GM13976 (cell line): ENCODE measurements around the gene KAT6B.

Experiments
- DNase-seq: peaks from one replicate; pipeline ENCODE4 v3.0.0; 2012; ENCODE audit warnings: low spot score
- CTCF ChIP-seq: IDR thresholded peaks from 2 replicates; pipeline ENCODE4 v1.5.1; 2012; ENCODE audit warnings: borderline replicate concordance, mild to moderate bottlenecking; ENCODE audit not compliant: insufficient read depth; ENCODE audit errors: extremely low read depth, missing control alignments, control extremely low read depth
- in situ Hi-C: fragments of 300-500 bp; cut with MboI; formaldehyde crosslinking; loops from one replicate; pipeline ENCODE4 v1.12.0; 2022; ENCODE audit warnings: low sequenced_read_pairs, mixed read lengths, inconsistent platforms; ENCODE audit not compliant: unreplicated experiment

The KAT6B gene

DNA sequence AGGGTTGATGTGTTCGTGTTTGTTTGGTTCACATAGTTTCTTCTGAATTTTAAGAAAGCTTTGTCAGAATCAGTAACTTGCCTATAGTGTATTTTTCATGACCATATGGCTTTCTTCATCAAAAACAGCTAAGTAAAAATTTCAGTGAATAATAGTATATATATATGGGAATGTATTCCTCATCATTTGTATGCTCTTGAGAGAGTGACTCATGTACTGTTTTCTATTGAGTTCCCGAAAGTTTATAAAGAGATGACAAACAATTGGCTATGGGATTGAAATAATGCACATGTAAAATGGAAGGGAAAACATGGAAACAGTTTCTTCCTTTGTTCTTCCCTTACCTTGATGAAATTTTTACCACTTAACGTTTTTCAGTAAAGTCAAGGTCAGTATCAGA, 56.4 kb downstream of the KAT6B start:
- no peak for DNase-seq
- TF ChIP-seq CTCF = no peak
- in situ Hi-C loops = no loop called here

- no peak for TF ChIP-seq CTCF
- in situ Hi-C loops = no loop called here
- DNase-seq = no peak
Observed at GRCh38 chr10:74883428-74883827, 57.0 kb downstream of the KAT6B start.

DNA sequence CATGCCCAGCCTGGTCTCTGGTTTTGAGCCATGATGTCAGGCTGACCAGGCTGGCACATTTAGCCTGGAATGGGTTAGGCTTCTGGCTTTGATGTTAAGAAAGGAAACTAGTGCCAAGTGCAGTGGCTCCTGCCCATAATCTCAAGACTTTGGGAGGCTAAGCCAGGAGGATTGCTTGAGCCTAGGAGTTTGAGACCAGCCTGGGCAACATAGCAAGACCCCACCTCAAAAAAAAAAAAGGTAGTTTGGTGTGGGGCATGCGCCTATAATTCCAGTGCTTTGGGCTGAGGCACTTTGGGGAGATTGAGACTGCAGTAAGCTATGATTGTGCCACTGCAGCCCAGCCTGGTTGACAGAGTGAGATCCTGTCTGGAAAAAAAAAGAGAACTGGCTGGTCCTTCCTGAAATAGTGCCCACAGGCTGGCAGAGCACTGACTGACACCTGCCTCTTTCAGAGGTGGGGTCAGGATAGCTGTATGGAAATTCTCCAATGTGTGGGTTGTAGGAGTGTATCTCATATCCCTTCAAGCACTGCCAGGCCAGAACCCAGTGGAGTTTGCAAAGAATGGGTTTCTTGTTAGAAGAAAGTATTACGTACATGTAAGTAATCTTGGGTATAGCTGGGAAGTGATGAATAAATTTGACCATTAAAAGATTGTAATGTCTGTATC, 61.3 kb downstream of the KAT6B start:
- TF ChIP-seq CTCF = no peak
- no peak for DNase-seq
- in situ Hi-C loops = no loop called here

DNA sequence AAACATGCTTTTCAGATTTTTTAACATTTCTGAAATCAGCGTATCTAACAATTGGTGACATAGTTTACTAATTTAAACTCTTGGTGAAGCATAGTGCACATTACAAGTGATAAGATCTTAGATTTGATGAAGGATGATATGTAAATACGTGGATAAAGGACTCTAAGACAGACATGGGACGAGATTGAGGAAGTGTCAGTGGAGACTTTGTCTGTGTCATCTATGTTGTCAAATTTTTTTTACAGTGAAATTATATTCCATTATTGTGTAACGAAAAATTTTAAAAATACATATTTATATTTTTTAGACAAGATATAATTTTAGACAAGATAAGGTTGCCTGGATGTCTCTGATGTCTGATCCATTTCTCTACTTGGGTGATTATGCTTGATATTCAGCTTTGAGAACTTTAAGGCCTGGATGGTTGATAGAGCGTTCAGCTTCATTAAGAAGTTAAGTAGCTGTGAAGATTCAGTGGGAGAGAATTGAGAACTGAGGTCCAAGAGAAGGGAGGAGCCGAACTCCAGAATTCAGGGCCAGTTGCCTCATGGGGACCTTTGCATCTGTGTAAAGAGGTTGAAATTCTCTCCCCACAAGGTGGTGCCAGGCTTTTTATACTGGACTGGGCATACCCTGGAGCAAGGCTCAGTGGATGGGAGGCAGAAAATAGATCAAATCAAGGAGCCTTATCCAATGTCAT, 62.7 kb downstream of the KAT6B start:
- no peak for DNase-seq
- no peak for TF ChIP-seq CTCF
- in situ Hi-C loops = no loop called here

DNA sequence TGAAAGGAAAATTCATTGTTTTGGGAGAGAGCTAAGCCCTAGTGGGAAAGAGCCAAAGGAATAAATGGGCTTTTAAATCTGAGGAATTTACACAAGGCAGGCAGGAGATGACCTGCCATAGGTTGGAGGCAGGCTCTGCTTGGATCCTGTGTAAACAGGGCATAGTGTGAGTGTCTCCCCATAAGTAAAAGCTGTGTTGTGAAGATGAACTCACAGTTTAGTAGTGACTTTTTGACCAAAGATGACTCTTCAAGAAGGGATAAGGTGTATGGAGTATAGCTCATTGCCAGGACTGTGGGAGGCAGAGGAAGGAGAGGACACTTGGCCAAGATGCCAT, 63.2 kb downstream of the KAT6B start:
- DNase-seq = no peak
- TF ChIP-seq CTCF = no peak
- in situ Hi-C loops = no loop called here

- in situ Hi-C loops = no loop called here
- no peak for TF ChIP-seq CTCF
- no peak for DNase-seq
Observed at GRCh38 chr10:74890460-74890859, 64.1 kb downstream of the KAT6B start.
